ENCODE results near the gene MSH2.
A peak's percentile ranks its signal among the peaks of the same experiment; 100 is the strongest.
"Not testable (repeated sequence)": the region's sequence is repeated elsewhere in the genome, so short reads cannot be mapped to it uniquely, and the experiment has no call there.

The MSH2 gene

GRCh38 chr2:47405757-47406156 is 2.8 kb downstream of the MSH2 start:
- no peak overlapping the region for H3K4me3 ChIP-seq (replicated peaks in 1 of 2; ENCODE audit: low read depth in 2 of 2, low read length in 2 of 2)
- TF ChIP-seq CTCF (IDR thresholded peaks at IDR 0.05; ENCODE audit: low read depth, low read length): no peak
- no peak for DNase-seq (ENCODE audit: low read depth in 2 of 2)

GRCh38 chr2:47406649-47407330 is 3.8 kb downstream of the MSH2 start:
- not testable (repeated sequence) for H3K4me3 ChIP-seq (replicated peaks in 1 of 2; ENCODE audit: low read depth in 2 of 2, low read length in 2 of 2); DNase-seq (ENCODE audit: low read depth in 2 of 2)

- H3K4me3 ChIP-seq (replicated peaks in 1 of 2; ENCODE audit: low read depth in 2 of 2, low read length in 2 of 2); DNase-seq (ENCODE audit: low read depth in 2 of 2): not testable (repeated sequence)
Observed at GRCh38 chr2:47407976-47408375, 5.0 kb downstream of the MSH2 start.

GRCh38 chr2:47414682-47415458 is 11.9 kb downstream of the MSH2 start:
- no peak for TF ChIP-seq CTCF (IDR thresholded peaks at IDR 0.05; ENCODE audit: low read depth, low read length)
- no peak for DNase-seq (ENCODE audit: low read depth in 2 of 2)
- H3K4me3 ChIP-seq (replicated peaks in 1 of 2; ENCODE audit: low read depth in 2 of 2, low read length in 2 of 2): no peak overlapping the region

- TF ChIP-seq CTCF (IDR thresholded peaks at IDR 0.05; ENCODE audit: low read depth, low read length): no peak
- H3K4me3 ChIP-seq (replicated peaks in 1 of 2; ENCODE audit: low read depth in 2 of 2, low read length in 2 of 2): no peak overlapping the region
- no peak for DNase-seq (ENCODE audit: low read depth in 2 of 2)
Observed at GRCh38 chr2:47420214-47420613, 17.3 kb downstream of the MSH2 start.

- not testable (repeated sequence) for DNase-seq (ENCODE audit: low read depth in 2 of 2); H3K4me3 ChIP-seq (replicated peaks in 1 of 2; ENCODE audit: low read depth in 2 of 2, low read length in 2 of 2)
Observed at GRCh38 chr2:47420683-47421082, 17.7 kb downstream of the MSH2 start.

GRCh38 chr2:47422016-47422415 is 19.1 kb downstream of the MSH2 start:
- DNase-seq (ENCODE audit: low read depth in 2 of 2): peak in 1 of 2 donors; percentile 52
- no peak for TF ChIP-seq CTCF (IDR thresholded peaks at IDR 0.05; ENCODE audit: low read depth, low read length)
- H3K4me3 ChIP-seq (replicated peaks in 1 of 2; ENCODE audit: low read depth in 2 of 2, low read length in 2 of 2): no peak overlapping the region

GRCh38 chr2:47422560-47422959 is 19.6 kb downstream of the MSH2 start:
- DNase-seq (ENCODE audit: low read depth in 2 of 2): peak; percentile 29 to 60
- TF ChIP-seq CTCF (IDR thresholded peaks at IDR 0.05; ENCODE audit: low read depth, low read length): no peak
- no peak overlapping the region for H3K4me3 ChIP-seq (replicated peaks in 1 of 2; ENCODE audit: low read depth in 2 of 2, low read length in 2 of 2)

Measured in cardiac fibroblast (primary cell).